ENCODE data around the gene IL13RA1. TPM values are rescaled to one million over a fixed set of nuclear protein-coding genes. Genes with fewer than 3 reads are reported as not detected.

IL13RA1 gene
- total RNA-seq, 4 donors from 2014 or later, result 40.0 to 71.4 (median 46.8) TPM

GRCh38 chrX:118839334-118839958, 112.0 kb downstream of the IL13RA1 start:
- no peaks in the 10 kb centered on the region for H3K36me3 ChIP-seq
- H3K4me3 ChIP-seq (replicated peaks in 1 of 3), result peak overlapping the region in 1 of 3 donors; percentile 18
- intact Hi-C loops (cut with DNase I), result no loop called here
- H3K27me3 ChIP-seq, result no peaks in the 10 kb centered on the region
- H3K27ac ChIP-seq, result peak overlapping the region in 1 of 3 donors; percentile 23
- TF ChIP-seq CTCF (IDR thresholded peaks at IDR 0.05) (peak; percentile 34 to 77 (median 58)), POLR2A (IDR thresholded peaks at IDR 0.05) (no peak)
- peaks cover 0 to 5% of the 10 kb centered on the region in 2 donors for H3K4me1 ChIP-seq
- 0 to 6% methylated on average over 8 to 14 of the region's 50 CpGs for WGBS, 2 donors
- H3K9me3 ChIP-seq, result no peaks in the 10 kb centered on the region
- DNase-seq, result peak; percentile 81 to 85

Small RNA genes within 50 kb of the gene (small RNA-seq; reads per million reads assigned to genes)
- gene RF00566, result not detected

Other genes starting within 250 kb of the IL13RA1 start
- 10 to 100 TPM; 36.0 to 50.0 (median 41.1) TPM for gene DOCK11, start 231.8 kb upstream of the IL13RA1 start, total RNA-seq
- 10 to 100 TPM in 2 of 4 donors, 1 to 10 TPM in 2; 1.2 to 40.9 (median 10.7) TPM for gene ZCCHC12, start 96.2 kb downstream of the IL13RA1 start, total RNA-seq
- gene LONRF3, start 247.0 kb downstream of the IL13RA1 start, total RNA-seq, result 100 to 1,000 TPM in 1 of 4 donors, 10 to 100 TPM in 3; 32.1 to 106 (median 51.9) TPM

Measured in thyroid gland (tissue), 4 donors.